H9 (cell line): ENCODE data around the gene MYNN. TPM values are rescaled to one million over a fixed set of nuclear protein-coding genes. Genes with fewer than 3 reads are reported as not detected.

Experiments used
- DNase-seq: peaks from one replicate; pipeline ENCODE4 v3.0.0-alpha.2; 2017
- H2AFZ ChIP-seq: one replicate; pipeline ENCODE4 v1.6.1; 2013; ENCODE audit warnings: mild to moderate bottlenecking, low read length, control low read depth, moderate library complexity
- H2AK5ac ChIP-seq: 2 replicates; pipeline ENCODE4 v1.6.1; 2013; ENCODE audit warnings: low read length, control low read depth, mixed read lengths; ENCODE audit not compliant: insufficient read length
- H2BK120ac ChIP-seq: one replicate; pipeline ENCODE4 v1.6.1; 2013; ENCODE audit warnings: low read depth, mild to moderate bottlenecking, low read length, control low read depth, inconsistent platforms; ENCODE audit not compliant: poor library complexity, severe bottlenecking
- H2BK12ac ChIP-seq: 2 replicates; pipeline ENCODE4 v1.6.1; 2013; ENCODE audit warnings: low read length, control low read depth, mixed read lengths, low read depth; ENCODE audit not compliant: insufficient read length
- H2BK15ac ChIP-seq: 2 replicates; pipeline ENCODE4 v1.6.1; 2013; ENCODE audit warnings: low read depth, low read length, control low read depth
- H2BK20ac ChIP-seq: one replicate; pipeline ENCODE4 v1.6.1; 2013; ENCODE audit warnings: low read depth, mild to moderate bottlenecking, low read length, control low read depth, inconsistent platforms; ENCODE audit not compliant: poor library complexity, severe bottlenecking
- H2BK5ac ChIP-seq: 2 replicates; pipeline ENCODE4 v1.6.1; 2013; ENCODE audit warnings: low read length, control low read depth, mixed read lengths; ENCODE audit not compliant: insufficient read length
- H3K14ac ChIP-seq: 2 replicates; pipeline ENCODE4 v1.6.1; 2013; ENCODE audit warnings: low read length, control low read depth; ENCODE audit not compliant: insufficient read depth
- H3K18ac ChIP-seq: 2 replicates; pipeline ENCODE4 v1.6.1; 2013; ENCODE audit warnings: low read depth, mild to moderate bottlenecking, mixed read lengths, low read length, control low read depth; ENCODE audit not compliant: insufficient read length
- H3K23ac ChIP-seq: 2 replicates; pipeline ENCODE4 v1.6.1; 2013; ENCODE audit warnings: low read length, control low read depth, mixed read lengths, low read depth; ENCODE audit not compliant: insufficient read length
- H3K23me2 ChIP-seq: 2 replicates; pipeline ENCODE4 v1.6.1; 2013; ENCODE audit warnings: low read depth, mild to moderate bottlenecking, mixed read lengths, low read length, control low read depth; ENCODE audit not compliant: insufficient read length, poor library complexity, severe bottlenecking
- H3K27ac ChIP-seq: 2 replicates; pipeline ENCODE4 v1.5.1; 2013; ENCODE audit warnings: low read length, control low read depth, mixed read lengths, low read depth; ENCODE audit not compliant: insufficient read length
- H3K27me3 ChIP-seq: 2 replicates; pipeline ENCODE4 v1.6.1; 2013; ENCODE audit warnings: low read length, control low read depth, inconsistent platforms; ENCODE audit not compliant: insufficient read depth
- H3K4ac ChIP-seq: 2 replicates; pipeline ENCODE4 v1.6.1; 2013; ENCODE audit warnings: low read depth, mild to moderate bottlenecking, control low read depth, inconsistent platforms, low read length, moderate library complexity
- H3K4me1 ChIP-seq: 2 replicates; pipeline ENCODE4 v1.6.1; 2013; ENCODE audit warnings: low read length, control low read depth, inconsistent platforms; ENCODE audit not compliant: insufficient read depth
- H3K4me2 ChIP-seq: 2 replicates; pipeline ENCODE4 v1.6.1; 2013; ENCODE audit warnings: low read length, control low read depth, mixed read lengths; ENCODE audit not compliant: insufficient read length, insufficient read depth
- H3K56ac ChIP-seq: 2 replicates; pipeline ENCODE4 v1.6.1; 2013; ENCODE audit warnings: low read depth, mild to moderate bottlenecking, mixed read lengths, low read length, control low read depth; ENCODE audit not compliant: insufficient read length
- H3K79me1 ChIP-seq: 2 replicates; pipeline ENCODE4 v1.6.1; 2013; ENCODE audit warnings: low read depth, mild to moderate bottlenecking, moderate library complexity, low read length, control low read depth, inconsistent platforms; ENCODE audit not compliant: insufficient read depth, poor library complexity, severe bottlenecking
- H3K79me2 ChIP-seq: 2 replicates; pipeline ENCODE4 v1.6.1; 2013; ENCODE audit warnings: low read length, control low read depth, inconsistent platforms; ENCODE audit not compliant: insufficient read depth
- H3K9ac ChIP-seq: 2 replicates; pipeline ENCODE4 v1.6.1; 2013; ENCODE audit warnings: low read length, control low read depth, mixed read lengths; ENCODE audit not compliant: insufficient read length; ENCODE audit errors: extremely low read depth
- H3K9me3 ChIP-seq: one replicate; pipeline ENCODE4 v1.6.1; 2013; ENCODE audit warnings: low read depth, low read length, inconsistent platforms; ENCODE audit not compliant: control insufficient read depth
- H3T11ph ChIP-seq: one replicate; pipeline ENCODE4 v1.6.1; 2013; ENCODE audit warnings: mild to moderate bottlenecking, low read length, control low read depth, inconsistent platforms
- H4K20me1 ChIP-seq: one replicate; pipeline ENCODE4 v1.6.1; 2013; ENCODE audit not compliant: control insufficient read depth, insufficient read length, insufficient read depth
- H4K5ac ChIP-seq: 2 replicates; pipeline ENCODE4 v1.6.1; 2013; ENCODE audit warnings: low read depth, mild to moderate bottlenecking, mixed read lengths, low read length, control low read depth; ENCODE audit not compliant: insufficient read length
- H4K8ac ChIP-seq: replicated peaks from 2 replicates; pipeline ENCODE4 v1.6.1; 2013; ENCODE audit warnings: low read length, control low read depth, mixed read lengths, low read depth; ENCODE audit not compliant: insufficient read length
- H4K91ac ChIP-seq: 2 replicates; pipeline ENCODE4 v1.6.1; 2013; ENCODE audit warnings: low read depth, mild to moderate bottlenecking, moderate library complexity, mixed read lengths, low read length, control low read depth; ENCODE audit not compliant: insufficient read length
- H3K27ac Mint-ChIP-seq, 3 experiments: 2 replicates in 2 of 3; 3 replicates in 1 of 3; pipeline ENCODE4 v1.8.0; 2020 to 2021; ENCODE audit warnings: mixed read lengths in 3 of 3, mild to moderate bottlenecking in 1 of 3, moderate library complexity in 1 of 3
- H3K27me3 Mint-ChIP-seq: 2 replicates; pipeline ENCODE4 v1.8.0; 2021; ENCODE audit warnings: low read depth, mild to moderate bottlenecking, moderate library complexity, mixed read lengths
- H3K36me3 Mint-ChIP-seq, 3 experiments: 2 replicates in 2 of 3; 3 replicates in 1 of 3; pipeline ENCODE4 v1.8.0; 2020 to 2021; ENCODE audit warnings: low read depth in 3 of 3, mixed read lengths in 3 of 3; ENCODE audit not compliant: insufficient read depth in 1 of 3
- H3K4me1 Mint-ChIP-seq, 2 experiments: 2 replicates each; pipeline ENCODE4 v1.8.0; 2020; ENCODE audit warnings: mixed read lengths in 2 of 2
- H3K4me3 Mint-ChIP-seq, 2 experiments: 2 replicates in 1 of 2; 3 replicates in 1 of 2; pipeline ENCODE4 v1.8.0; 2020 to 2021; ENCODE audit warnings: mild to moderate bottlenecking in 2 of 2, mixed read lengths in 2 of 2, moderate library complexity in 1 of 2
- H3K9me3 Mint-ChIP-seq, 2 experiments: 2 replicates in 1 of 2; 3 replicates in 1 of 2; pipeline ENCODE4 v1.8.0; 2020; ENCODE audit warnings: mild to moderate bottlenecking in 2 of 2, mixed read lengths in 2 of 2, moderate library complexity in 1 of 2
- WGBS: extraction: QIAGEN DNeasy Blood & Tissue Kit; methylation state at CpG from one replicate; pipeline ENCODE4 v1.1.7; 2013; ENCODE audit warnings: missing lambda C conversion rate, low lambda C conversion rate, mixed read lengths; ENCODE audit not compliant: insufficient read length; ENCODE audit errors: extremely low coverage; 5-methylcytosine and 5-hydroxymethylcytosine counted together
- total RNA-seq: library from RNA; stranded (reverse); gene quantifications from 2 replicates; pipeline ENCODE4 v1.2.1, GENCODE V29; 2021
- TF ChIP-seq, protein P1 (sequence below): fragments of 200-600 bp; sonication (generic); conservative IDR thresholded peaks from 3 replicates; pipeline ENCODE4 v1.8.0; 2021; ENCODE audit warnings: antibody characterized with exemption, mild to moderate bottlenecking

MYNN gene
- total RNA-seq, 1 experiment from 2014 or later, result 15.9 TPM

- no peak overlapping the region for H4K91ac ChIP-seq
- H3K9me3 Mint-ChIP-seq, result no peaks in the 10 kb centered on the region
These were observed 48.9 kb downstream of the MYNN start for GRCh38 chr3:169822091-169822490.

More at GRCh38 chr3:169822091-169822490, 48.9 kb downstream of the MYNN start:
- TF ChIP-seq, protein P1, sequence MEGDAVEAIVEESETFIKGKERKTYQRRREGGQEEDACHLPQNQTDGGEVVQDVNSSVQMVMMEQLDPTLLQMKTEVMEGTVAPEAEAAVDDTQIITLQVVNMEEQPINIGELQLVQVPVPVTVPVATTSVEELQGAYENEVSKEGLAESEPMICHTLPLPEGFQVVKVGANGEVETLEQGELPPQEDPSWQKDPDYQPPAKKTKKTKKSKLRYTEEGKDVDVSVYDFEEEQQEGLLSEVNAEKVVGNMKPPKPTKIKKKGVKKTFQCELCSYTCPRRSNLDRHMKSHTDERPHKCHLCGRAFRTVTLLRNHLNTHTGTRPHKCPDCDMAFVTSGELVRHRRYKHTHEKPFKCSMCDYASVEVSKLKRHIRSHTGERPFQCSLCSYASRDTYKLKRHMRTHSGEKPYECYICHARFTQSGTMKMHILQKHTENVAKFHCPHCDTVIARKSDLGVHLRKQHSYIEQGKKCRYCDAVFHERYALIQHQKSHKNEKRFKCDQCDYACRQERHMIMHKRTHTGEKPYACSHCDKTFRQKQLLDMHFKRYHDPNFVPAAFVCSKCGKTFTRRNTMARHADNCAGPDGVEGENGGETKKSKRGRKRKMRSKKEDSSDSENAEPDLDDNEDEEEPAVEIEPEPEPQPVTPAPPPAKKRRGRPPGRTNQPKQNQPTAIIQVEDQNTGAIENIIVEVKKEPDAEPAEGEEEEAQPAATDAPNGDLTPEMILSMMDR, result no peak
- no peak overlapping the region for H2AFZ ChIP-seq
- no peak overlapping the region for H3K56ac ChIP-seq
- no CpG with 5 or more reads among the region's 15 CpGs for WGBS
- H2AK5ac ChIP-seq, result no peak overlapping the region
- no peak overlapping the region for H4K8ac ChIP-seq
- H3K27ac Mint-ChIP-seq, result peak overlapping the region in 1 of 3 experiments; percentile 15; a peak in 1 of 7 replicates
- H4K5ac ChIP-seq, result no peak overlapping the region
- no peak overlapping the region for H3T11ph ChIP-seq
- H2BK12ac ChIP-seq, result no peak overlapping the region
- H3K9me3 ChIP-seq, result no peaks in the 10 kb centered on the region
- no peak overlapping the region for H2BK5ac ChIP-seq
- H3K4me1 ChIP-seq, result no peaks in the 10 kb centered on the region
- no peak overlapping the region for H2BK120ac ChIP-seq
- H3K18ac ChIP-seq, result no peak overlapping the region
- H3K27me3 ChIP-seq, result no peaks in the 10 kb centered on the region
- no peaks in the 10 kb centered on the region for H3K79me1 ChIP-seq
- peaks cover 0 to 4% of the 10 kb centered on the region in 2 experiments; a peak in 2 of 4 replicates for H3K4me1 Mint-ChIP-seq
- H3K4ac ChIP-seq, result no peak overlapping the region
- no peak overlapping the region for H3K4me3 Mint-ChIP-seq
- H3K23ac ChIP-seq, result no peak overlapping the region
- no peak overlapping the region for H3K4me2 ChIP-seq
- H3K27me3 Mint-ChIP-seq, result no peaks in the 10 kb centered on the region; the same call in 1 of the 2 replicates
- DNase-seq, result no peak
- H2BK15ac ChIP-seq, result no peak overlapping the region
- H3K27ac ChIP-seq, result no peak overlapping the region
- H3K9ac ChIP-seq, result no peak overlapping the region
- H4K20me1 ChIP-seq, result no peaks in the 10 kb centered on the region
- no peaks in the 10 kb centered on the region for H3K79me2 ChIP-seq
- no peak overlapping the region for H2BK20ac ChIP-seq
- H3K23me2 ChIP-seq, result no peaks in the 10 kb centered on the region
- no peaks in the 10 kb centered on the region for H3K36me3 Mint-ChIP-seq
- H3K14ac ChIP-seq, result no peak overlapping the region
